Measurements from ENCODE around the gene UBP1.
A peak's percentile ranks its signal among the peaks of the same experiment; 100 is the strongest.
"Not testable (repeated sequence)": the region's sequence is repeated elsewhere in the genome, so short reads cannot be mapped to it uniquely, and the experiment has no call there.

The UBP1 gene

DNA sequence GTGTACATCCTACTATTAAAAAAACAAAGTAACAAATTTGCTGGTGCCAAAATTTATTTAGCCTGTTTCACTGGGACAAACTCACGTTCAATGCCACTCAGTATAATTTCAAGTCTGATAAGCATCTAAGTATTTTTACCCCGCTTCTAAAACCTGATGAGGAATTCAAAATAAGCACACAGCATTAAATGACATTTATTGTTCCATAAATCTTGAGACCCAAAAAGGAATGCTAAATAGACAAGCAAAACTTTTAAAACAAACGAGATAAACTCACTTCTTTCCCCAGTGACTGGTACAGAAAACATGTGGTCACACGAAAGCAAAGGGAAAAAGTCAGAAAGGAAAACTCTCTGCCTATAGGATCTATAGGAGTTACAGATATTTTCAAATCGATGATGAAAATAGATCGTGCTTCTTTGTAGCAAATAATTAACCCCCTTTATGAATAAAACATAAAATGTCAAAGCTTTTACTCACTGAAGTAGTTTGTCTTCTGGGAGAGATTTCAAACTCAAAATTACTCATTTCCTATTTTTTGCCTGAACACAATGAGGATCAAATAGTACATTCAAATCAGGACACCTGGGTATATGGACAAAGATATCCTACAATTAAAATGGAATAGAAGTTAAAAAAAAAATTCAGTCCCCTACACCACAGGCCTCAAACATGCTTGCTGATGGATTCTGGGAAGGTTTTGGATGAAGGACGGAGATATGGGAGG is 51.7 kb downstream of the UBP1 start:
- DNase-seq: no peak

GRCh38 chr3:33386631-33387030 is 53.6 kb downstream of the UBP1 start:
- no peak for DNase-seq

- peak; percentile 82 for DNase-seq
These were observed 54.8 kb downstream of the UBP1 start for GRCh38 chr3:33385423-33385822.

DNA sequence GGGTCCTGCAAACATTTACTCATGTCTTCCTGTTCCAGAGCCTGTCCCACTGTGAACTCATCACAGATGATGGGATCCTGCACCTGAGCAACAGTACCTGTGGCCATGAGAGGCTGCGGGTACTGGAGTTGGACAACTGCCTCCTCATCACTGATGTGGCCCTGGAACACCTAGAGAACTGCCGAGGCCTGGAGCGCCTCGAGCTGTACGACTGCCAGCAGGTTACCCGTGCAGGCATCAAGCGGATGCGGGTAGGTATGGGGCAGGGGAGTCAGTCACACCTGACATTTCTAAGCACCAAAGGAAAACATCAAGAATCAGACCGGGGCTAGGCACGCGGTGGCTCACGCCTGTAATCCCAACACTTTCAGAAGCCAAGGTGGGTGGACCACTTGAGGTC is 56.3 kb downstream of the UBP1 start:
- no peak for DNase-seq

DNA sequence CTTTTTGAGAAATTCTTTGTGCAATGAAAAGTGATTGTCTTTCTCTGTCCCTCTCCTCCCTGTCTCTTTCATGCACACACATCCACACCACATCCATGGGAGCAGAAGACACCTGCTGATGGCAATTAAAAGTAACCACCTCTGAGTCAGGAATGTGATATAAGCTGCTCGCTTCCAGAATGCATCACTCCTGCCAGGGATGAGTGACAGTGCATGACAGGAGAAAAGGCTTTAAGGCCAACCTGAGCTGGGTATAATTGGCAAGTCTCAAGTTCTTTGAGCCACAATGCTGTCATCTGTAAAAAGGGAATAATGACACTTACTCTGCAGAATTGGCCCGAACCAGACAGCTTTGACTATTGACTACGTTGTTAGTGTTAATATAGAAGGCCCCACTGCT is 59.6 kb downstream of the UBP1 start:
- no peak for DNase-seq

- DNase-seq: no peak
These were observed 62.3 kb downstream of the UBP1 start for GRCh38 chr3:33377931-33378330.

DNA sequence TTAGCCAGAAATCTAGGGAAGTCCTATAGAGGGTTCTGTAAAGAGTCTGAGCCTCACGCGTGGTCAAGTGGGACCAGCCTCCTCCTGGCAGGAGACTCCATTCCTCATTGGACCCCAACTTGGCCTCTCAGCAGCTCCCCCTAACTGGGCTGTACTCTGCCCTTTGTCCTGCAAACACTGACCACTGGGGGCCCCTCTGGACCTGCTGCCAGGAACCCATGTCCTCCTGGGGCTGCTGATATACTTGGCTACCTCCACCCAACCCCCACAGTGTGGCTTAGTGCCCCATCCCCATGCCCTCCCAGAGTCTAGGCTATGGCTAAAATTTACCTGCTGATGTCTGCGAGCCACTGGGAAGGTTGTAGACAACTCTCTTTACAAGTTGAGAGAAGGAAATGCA is 62.7 kb downstream of the UBP1 start:
- DNase-seq: no peak

GRCh38 chr3:33373082-33373437 is 67.1 kb downstream of the UBP1 start:
- no peak for DNase-seq

- peak; percentile 46 for DNase-seq
These were observed 67.8 kb downstream of the UBP1 start for GRCh38 chr3:33372218-33373081.

- DNase-seq: no peak
These were observed 75.6 kb downstream of the UBP1 start for GRCh38 chr3:33364531-33365128.

- DNase-seq: no peak
These were observed 76.1 kb downstream of the UBP1 start for GRCh38 chr3:33364060-33364459.

GRCh38 chr3:33363113-33363800 is 76.9 kb downstream of the UBP1 start:
- no peak for DNase-seq

GRCh38 chr3:33360136-33360825 is 79.9 kb downstream of the UBP1 start:
- no peak for DNase-seq

- no peak for DNase-seq
These were observed 81.9 kb downstream of the UBP1 start for GRCh38 chr3:33358172-33358781.

DNA sequence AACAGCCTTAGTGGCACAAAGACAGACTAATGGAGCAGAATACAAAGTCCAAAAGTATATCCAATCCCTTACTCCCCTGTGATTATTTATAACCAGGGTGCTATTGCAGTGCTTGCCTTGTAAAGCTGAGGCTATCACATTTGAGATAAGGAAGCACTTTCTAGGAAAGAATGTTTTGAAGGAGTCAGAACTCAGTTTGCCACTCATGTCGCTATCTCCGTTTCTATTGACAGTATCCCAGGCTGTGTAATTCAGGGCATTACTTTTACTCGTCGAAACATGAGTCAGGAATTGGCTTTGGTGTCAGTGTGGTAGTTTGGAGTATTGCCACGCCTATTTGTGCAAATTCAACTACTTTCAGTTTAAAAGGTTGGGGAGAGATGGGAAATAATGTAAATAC is 84.6 kb downstream of the UBP1 start:
- no peak for DNase-seq

DNA sequence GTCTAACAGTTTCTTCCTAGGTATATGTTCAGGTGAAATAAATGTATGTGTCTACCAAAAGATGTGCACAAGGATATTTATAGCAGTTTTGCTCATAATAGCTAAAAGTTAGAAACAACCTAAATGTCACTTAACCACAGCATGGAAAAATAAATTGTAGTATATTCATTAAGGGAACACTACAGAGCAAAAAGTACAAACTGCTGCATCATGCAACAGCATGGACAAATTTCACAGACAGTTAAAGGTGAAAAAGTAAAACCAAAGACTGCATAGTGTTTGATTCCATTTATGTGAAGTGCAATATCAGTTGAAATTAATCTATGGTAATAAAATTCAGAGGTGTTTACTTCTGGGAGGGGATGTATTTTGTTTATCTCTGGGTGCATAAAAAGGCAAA is 100.4 kb downstream of the UBP1 start:
- no peak for DNase-seq

GRCh38 chr3:33338936-33339465 is 101.2 kb downstream of the UBP1 start:
- not testable (repeated sequence) for DNase-seq

Measured in activated CD4-positive, alpha-beta T cell treated with anti-CD3 and anti-CD28 coated beads, Interleukin-2, amount 50 U/mL, for 16 hours (primary cell).